GM23338 (cell line): Measurements from ENCODE around the gene AKAP17A. TPM values are rescaled to one million over a fixed set of nuclear protein-coding genes. Genes with fewer than 3 reads are reported as not detected.

Experiments used
- ATAC-seq: fragments of 200-7000 bp; cut with Tn5 transposase; 3 replicates; pipeline ENCODE4 v1.9.1; 2020
- DNase-seq: peaks from one replicate; pipeline ENCODE4 v3.0.0-alpha.2; 2015; ENCODE audit warnings: low spot score
- H2AFZ ChIP-seq: fragments of 200-600 bp; sonication (generic); 2 replicates; pipeline ENCODE4 v1.8.0; 2016; ENCODE audit warnings: antibody characterized with exemption, mild to moderate bottlenecking, moderate library complexity
- H3F3A ChIP-seq: fragments of 200-600 bp; sonication (generic); replicated peaks from 2 replicates; pipeline ENCODE4 v1.8.0; 2017; ENCODE audit warnings: antibody characterized with exemption, mixed run types, low read depth
- H3K27ac ChIP-seq: fragments of 200-600 bp; sonication (generic); 2 replicates; pipeline ENCODE4 v1.6.1; 2016; ENCODE audit warnings: low read depth
- H3K27me3 ChIP-seq: fragments of 200-600 bp; sonication (generic); 2 replicates; pipeline ENCODE4 v1.8.0; 2016; ENCODE audit warnings: mild to moderate bottlenecking, mixed run types, moderate library complexity; ENCODE audit not compliant: insufficient read depth
- H3K36me3 ChIP-seq: fragments of 200-600 bp; sonication (generic); 2 replicates; pipeline ENCODE4 v1.8.0; 2016; ENCODE audit warnings: mild to moderate bottlenecking; ENCODE audit not compliant: insufficient read depth
- H3K4me1 ChIP-seq: fragments of 200-600 bp; sonication (generic); 2 replicates; pipeline ENCODE4 v1.8.0; 2016; ENCODE audit warnings: mild to moderate bottlenecking, moderate library complexity; ENCODE audit not compliant: insufficient read depth
- H3K4me2 ChIP-seq: fragments of 200-600 bp; sonication (generic); 2 replicates; pipeline ENCODE4 v1.7.1; 2017; ENCODE audit warnings: mixed run types
- H3K4me3 ChIP-seq: fragments of 200-600 bp; sonication (generic); 2 replicates; pipeline ENCODE4 v1.6.1; 2016; ENCODE audit warnings: mixed run types
- H3K79me2 ChIP-seq: fragments of 200-600 bp; sonication (generic); replicated peaks from 2 replicates; pipeline ENCODE4 v1.8.0; 2017; ENCODE audit warnings: mild to moderate bottlenecking; ENCODE audit not compliant: insufficient read depth
- H3K9me2 ChIP-seq: fragments of 200-600 bp; sonication (generic); 2 replicates; pipeline ENCODE4 v1.8.0; 2017; ENCODE audit not compliant: insufficient read depth
- H4K20me1 ChIP-seq: fragments of 200-600 bp; sonication (generic); replicated peaks from 2 replicates; pipeline ENCODE4 v1.8.0; 2017; ENCODE audit warnings: mild to moderate bottlenecking; ENCODE audit not compliant: insufficient read depth
- H3K27ac Mint-ChIP-seq: 2 replicates; pipeline ENCODE4 v1.8.0; 2020; ENCODE audit warnings: inconsistent platforms, mild to moderate bottlenecking, moderate library complexity, mixed read lengths
- H3K27me3 Mint-ChIP-seq: 3 replicates; pipeline ENCODE4 v1.8.0; 2022; ENCODE audit warnings: low read depth, mild to moderate bottlenecking, moderate library complexity, mixed read lengths, inconsistent platforms; ENCODE audit not compliant: insufficient read depth, poor library complexity
- H3K36me3 Mint-ChIP-seq: 3 replicates; pipeline ENCODE4 v1.8.0; 2021; ENCODE audit warnings: low read depth, mild to moderate bottlenecking, inconsistent platforms, moderate library complexity, mixed read lengths
- H3K4me1 Mint-ChIP-seq: 3 replicates; pipeline ENCODE4 v1.8.0; 2020; ENCODE audit warnings: mild to moderate bottlenecking, inconsistent platforms, mixed read lengths
- H3K4me3 Mint-ChIP-seq: 3 replicates; pipeline ENCODE4 v1.8.0; 2021; ENCODE audit warnings: moderate library complexity, mild to moderate bottlenecking, inconsistent platforms, mixed read lengths
- H3K9me3 Mint-ChIP-seq: 3 replicates; pipeline ENCODE4 v1.8.0; 2020; ENCODE audit warnings: moderate library complexity, mild to moderate bottlenecking, inconsistent platforms, mixed read lengths
- CREB1 ChIP-seq: fragments of 250-450 bp; sonication (Bioruptor Pico); IDR thresholded peaks from 2 replicates; pipeline ENCODE4 v1.5.0; 2020; ENCODE audit warnings: low read depth, mild to moderate bottlenecking, moderate library complexity
- EZH2 ChIP-seq: fragments of 200-600 bp; sonication (generic); IDR thresholded peaks from one replicate; pipeline ENCODE4 v1.8.0; 2017; ENCODE audit warnings: antibody characterized with exemption, mild to moderate bottlenecking, low read depth; ENCODE audit not compliant: unreplicated experiment
- EZH2phosphoT487 ChIP-seq: fragments of 200-600 bp; sonication (generic); IDR thresholded peaks from one replicate; pipeline ENCODE4 v1.8.1; 2018; ENCODE audit warnings: antibody characterized with exemption; ENCODE audit not compliant: unreplicated experiment
- JUNB ChIP-seq: IDR thresholded peaks from one replicate; pipeline ENCODE4 v1.6.1; 2016; ENCODE audit warnings: antibody characterized with exemption; ENCODE audit not compliant: unreplicated experiment
- NANOG ChIP-seq: IDR thresholded peaks from 2 replicates; pipeline ENCODE4 v1.6.1; 2016; ENCODE audit warnings: antibody characterized with exemption, borderline replicate concordance
- POLR2AphosphoS5 ChIP-seq: IDR thresholded peaks from 2 replicates; pipeline ENCODE4 v1.6.1; 2016; ENCODE audit warnings: antibody characterized with exemption, low read depth
- STAT1 ChIP-seq: IDR thresholded peaks from one replicate; pipeline ENCODE4 v1.6.1; 2016; ENCODE audit warnings: antibody characterized with exemption; ENCODE audit not compliant: unreplicated experiment
- ZNF114 ChIP-seq: fragments of 250-450 bp; sonication (Bioruptor Pico); IDR thresholded peaks from 2 replicates; pipeline ENCODE4 v1.5.0; 2020; ENCODE audit warnings: mild to moderate bottlenecking, moderate library complexity
- ZNF331 ChIP-seq: fragments of 250-450 bp; sonication (Bioruptor Pico); IDR thresholded peaks from 2 replicates; pipeline ENCODE4 v1.5.0; 2020; ENCODE audit warnings: low read depth, mild to moderate bottlenecking, moderate library complexity
- polyA plus RNA-seq: library from polyadenylated mRNA; unstranded; fragments of >200 nt; fragmentation: Nextera tagmentation; extraction: Ambion mirVana; gene quantifications from 2 replicates; pipeline ENCODE4 v1.2.1, GENCODE V29; 2016
- total RNA-seq: library from RNA; depleted of rRNA; stranded (reverse); fragments of >200 nt; shearing (Covaris generic); gene quantifications from 2 replicates; pipeline ENCODE4 v1.2.3, GENCODE V29; 2014
- TF ChIP-seq, protein P1 (sequence below): IDR thresholded peaks from one replicate; pipeline ENCODE4 v1.6.1; 2018; ENCODE audit warnings: antibody characterized with exemption; ENCODE audit not compliant: unreplicated experiment
- TF ChIP-seq, protein P2 (sequence below), 2 experiments: fragments of 200-600 bp in 1 of 2; sonication (generic) in 1 of 2; conservative IDR thresholded peaks; 2 replicates each; pipeline versions ENCODE4 v1.5.1 to v1.6.1; 2016 to 2017; ENCODE audit warnings: antibody characterized with exemption in 2 of 2, low read depth in 2 of 2, mild to moderate bottlenecking in 2 of 2, moderate library complexity in 1 of 2
- TF ChIP-seq, protein P3 (sequence below): IDR thresholded peaks from 2 replicates; pipeline ENCODE4 v1.6.1; 2016; ENCODE audit warnings: antibody characterized with exemption

Gene AKAP17A
- total and polyA plus RNA-seq, 2 experiments from 2014 or later: 27.6 to 64.3 TPM

DNA sequence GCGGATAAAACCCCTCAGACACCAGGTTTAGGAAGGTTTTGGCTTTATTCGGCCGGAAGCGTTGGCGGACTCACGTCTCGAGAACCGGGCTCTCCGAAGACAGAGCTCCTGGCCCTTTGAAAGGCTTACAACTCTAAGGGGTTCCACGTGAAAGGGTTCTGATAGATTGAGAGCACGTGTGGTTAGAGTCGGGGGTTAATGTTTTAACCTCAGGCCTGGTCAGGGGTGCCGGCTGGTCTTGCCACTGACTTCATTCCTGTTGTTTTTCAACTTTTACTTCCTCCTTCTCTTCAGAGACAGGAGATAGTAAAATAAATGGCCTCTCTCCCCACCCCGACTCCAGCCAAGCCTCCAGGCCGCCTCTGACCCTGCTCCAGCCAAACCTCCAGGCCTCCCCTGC lies 18.8 kb downstream of the AKAP17A start (continued):
- TF ChIP-seq, protein P1, sequence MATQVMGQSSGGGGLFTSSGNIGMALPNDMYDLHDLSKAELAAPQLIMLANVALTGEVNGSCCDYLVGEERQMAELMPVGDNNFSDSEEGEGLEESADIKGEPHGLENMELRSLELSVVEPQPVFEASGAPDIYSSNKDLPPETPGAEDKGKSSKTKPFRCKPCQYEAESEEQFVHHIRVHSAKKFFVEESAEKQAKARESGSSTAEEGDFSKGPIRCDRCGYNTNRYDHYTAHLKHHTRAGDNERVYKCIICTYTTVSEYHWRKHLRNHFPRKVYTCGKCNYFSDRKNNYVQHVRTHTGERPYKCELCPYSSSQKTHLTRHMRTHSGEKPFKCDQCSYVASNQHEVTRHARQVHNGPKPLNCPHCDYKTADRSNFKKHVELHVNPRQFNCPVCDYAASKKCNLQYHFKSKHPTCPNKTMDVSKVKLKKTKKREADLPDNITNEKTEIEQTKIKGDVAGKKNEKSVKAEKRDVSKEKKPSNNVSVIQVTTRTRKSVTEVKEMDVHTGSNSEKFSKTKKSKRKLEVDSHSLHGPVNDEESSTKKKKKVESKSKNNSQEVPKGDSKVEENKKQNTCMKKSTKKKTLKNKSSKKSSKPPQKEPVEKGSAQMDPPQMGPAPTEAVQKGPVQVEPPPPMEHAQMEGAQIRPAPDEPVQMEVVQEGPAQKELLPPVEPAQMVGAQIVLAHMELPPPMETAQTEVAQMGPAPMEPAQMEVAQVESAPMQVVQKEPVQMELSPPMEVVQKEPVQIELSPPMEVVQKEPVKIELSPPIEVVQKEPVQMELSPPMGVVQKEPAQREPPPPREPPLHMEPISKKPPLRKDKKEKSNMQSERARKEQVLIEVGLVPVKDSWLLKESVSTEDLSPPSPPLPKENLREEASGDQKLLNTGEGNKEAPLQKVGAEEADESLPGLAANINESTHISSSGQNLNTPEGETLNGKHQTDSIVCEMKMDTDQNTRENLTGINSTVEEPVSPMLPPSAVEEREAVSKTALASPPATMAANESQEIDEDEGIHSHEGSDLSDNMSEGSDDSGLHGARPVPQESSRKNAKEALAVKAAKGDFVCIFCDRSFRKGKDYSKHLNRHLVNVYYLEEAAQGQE: no peak

DNA sequence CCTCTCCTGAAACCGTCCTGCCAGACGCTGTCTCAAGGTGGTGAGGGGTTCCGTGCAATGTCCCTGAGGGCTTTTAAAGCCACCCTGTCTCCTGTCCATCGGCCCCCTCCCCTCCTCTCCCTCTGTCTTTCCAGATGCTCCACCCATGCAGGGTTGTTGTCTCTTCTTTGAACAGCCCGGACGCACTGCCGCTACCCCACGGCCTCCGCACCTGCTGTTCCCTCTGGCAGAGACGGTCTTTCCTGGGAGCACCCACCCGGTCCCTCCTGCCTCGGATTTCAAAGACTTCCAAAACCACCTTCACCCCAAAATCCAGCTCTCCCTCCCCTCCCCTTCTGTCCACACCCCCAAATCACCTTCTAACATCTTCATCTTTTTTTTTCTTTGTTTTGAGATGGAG lies 19.3 kb downstream of the AKAP17A start:
- no peaks in the 10 kb centered on the region for H4K20me1 ChIP-seq
- H3F3A ChIP-seq: no peaks in the 10 kb centered on the region
- no peak for ATAC-seq
- no peak overlapping the region for H3K4me2 ChIP-seq
- H3K9me2 ChIP-seq: no peaks in the 10 kb centered on the region
- H3K27ac Mint-ChIP-seq: no peak overlapping the region
- H3K36me3 Mint-ChIP-seq: no peaks in the 10 kb centered on the region
- H3K79me2 ChIP-seq: no peaks in the 10 kb centered on the region
- H3K4me1 Mint-ChIP-seq: 0 out of 3 replicates have a peak, but pooled peaks cover 3% of the 10 kb centered on the region
- H3K4me3 Mint-ChIP-seq: no peak overlapping the region
- no peaks in the 10 kb centered on the region for H3K27me3 Mint-ChIP-seq
- no peaks in the 10 kb centered on the region for H3K27me3 ChIP-seq
- H3K27ac ChIP-seq: no peak overlapping the region
- no peak overlapping the region for H3K4me3 ChIP-seq
- H3K4me1 ChIP-seq: no peaks in the 10 kb centered on the region; the same call in 1 of the 2 replicates
- no peak overlapping the region for H2AFZ ChIP-seq
- peaks cover 39% of the 10 kb centered on the region for H3K9me3 Mint-ChIP-seq
- DNase-seq: no peak
- H3K36me3 ChIP-seq: no peaks in the 10 kb centered on the region
- TF ChIP-seq ZNF331 (CRISPR knock-in tag) (no peak), EZH2phosphoT487 (no peak), JUNB (no peak), NANOG (no peak), ZNF114 (no peak), STAT1 (no peak), POLR2AphosphoS5 (no peak), EZH2 (no peak), CREB1 (CRISPR knock-in tag) (no peak)
- TF ChIP-seq, protein P2, sequence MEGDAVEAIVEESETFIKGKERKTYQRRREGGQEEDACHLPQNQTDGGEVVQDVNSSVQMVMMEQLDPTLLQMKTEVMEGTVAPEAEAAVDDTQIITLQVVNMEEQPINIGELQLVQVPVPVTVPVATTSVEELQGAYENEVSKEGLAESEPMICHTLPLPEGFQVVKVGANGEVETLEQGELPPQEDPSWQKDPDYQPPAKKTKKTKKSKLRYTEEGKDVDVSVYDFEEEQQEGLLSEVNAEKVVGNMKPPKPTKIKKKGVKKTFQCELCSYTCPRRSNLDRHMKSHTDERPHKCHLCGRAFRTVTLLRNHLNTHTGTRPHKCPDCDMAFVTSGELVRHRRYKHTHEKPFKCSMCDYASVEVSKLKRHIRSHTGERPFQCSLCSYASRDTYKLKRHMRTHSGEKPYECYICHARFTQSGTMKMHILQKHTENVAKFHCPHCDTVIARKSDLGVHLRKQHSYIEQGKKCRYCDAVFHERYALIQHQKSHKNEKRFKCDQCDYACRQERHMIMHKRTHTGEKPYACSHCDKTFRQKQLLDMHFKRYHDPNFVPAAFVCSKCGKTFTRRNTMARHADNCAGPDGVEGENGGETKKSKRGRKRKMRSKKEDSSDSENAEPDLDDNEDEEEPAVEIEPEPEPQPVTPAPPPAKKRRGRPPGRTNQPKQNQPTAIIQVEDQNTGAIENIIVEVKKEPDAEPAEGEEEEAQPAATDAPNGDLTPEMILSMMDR (conservative IDR thresholded peaks at IDR 0.05; ENCODE audit: low read depth in 2 of 2): no peak
- TF ChIP-seq, protein P3, sequence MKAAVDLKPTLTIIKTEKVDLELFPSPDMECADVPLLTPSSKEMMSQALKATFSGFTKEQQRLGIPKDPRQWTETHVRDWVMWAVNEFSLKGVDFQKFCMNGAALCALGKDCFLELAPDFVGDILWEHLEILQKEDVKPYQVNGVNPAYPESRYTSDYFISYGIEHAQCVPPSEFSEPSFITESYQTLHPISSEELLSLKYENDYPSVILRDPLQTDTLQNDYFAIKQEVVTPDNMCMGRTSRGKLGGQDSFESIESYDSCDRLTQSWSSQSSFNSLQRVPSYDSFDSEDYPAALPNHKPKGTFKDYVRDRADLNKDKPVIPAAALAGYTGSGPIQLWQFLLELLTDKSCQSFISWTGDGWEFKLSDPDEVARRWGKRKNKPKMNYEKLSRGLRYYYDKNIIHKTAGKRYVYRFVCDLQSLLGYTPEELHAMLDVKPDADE: no peak
- TF ChIP-seq, protein P1: no peak
